ENCODE results near the gene FAM120AOS.
"Not testable (repeated sequence)": the region's sequence is repeated elsewhere in the genome, so short reads cannot be mapped to it uniquely, and the experiment has no call there.

The FAM120AOS gene

DNA sequence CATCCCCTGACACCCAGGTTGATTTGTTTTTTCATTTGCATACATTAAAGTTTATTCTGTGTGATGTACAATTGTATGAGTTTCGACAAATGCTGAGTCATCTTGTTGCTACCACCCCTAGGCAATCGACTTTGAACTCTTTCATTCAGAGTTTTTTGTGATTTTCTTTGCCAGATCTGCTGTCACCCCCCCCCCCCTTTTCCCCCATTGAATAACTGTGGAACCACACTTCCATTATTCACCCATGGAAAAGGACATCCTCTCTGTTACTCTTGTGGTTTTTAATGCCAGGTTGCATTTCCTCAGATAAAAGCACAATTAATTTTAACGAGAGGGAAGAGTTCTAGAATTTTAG is 13.7 kb upstream of the FAM120AOS start:
- DNase-seq (ENCODE audit: low spot score) = peak; percentile 52

GRCh38 chr9:93466416-93467061 is 13.2 kb upstream of the FAM120AOS start:
- DNase-seq (ENCODE audit: low spot score) = peak; percentile 22

- no peak for DNase-seq (ENCODE audit: low spot score)
Observed at GRCh38 chr9:93465855-93466254, 12.5 kb upstream of the FAM120AOS start.

DNA sequence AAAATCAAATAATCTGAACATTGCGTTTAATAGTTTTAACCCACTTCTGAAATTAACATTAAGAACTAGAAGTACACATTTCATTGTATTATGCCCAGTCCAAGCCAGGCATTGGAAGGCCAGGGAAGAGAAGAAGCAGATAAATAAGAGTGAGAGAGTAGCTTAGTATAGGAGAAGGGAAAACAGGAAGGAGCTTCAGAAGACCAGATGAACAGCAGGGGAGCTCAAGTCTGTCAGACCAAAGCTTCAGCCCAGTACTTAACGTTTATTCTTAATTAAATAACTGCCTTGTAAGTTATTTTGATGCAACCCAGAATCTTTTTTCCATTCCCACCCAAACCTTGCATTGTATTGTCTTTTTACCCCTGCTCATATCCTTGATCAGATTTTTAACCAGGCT is 11.5 kb upstream of the FAM120AOS start:
- no peak for DNase-seq (ENCODE audit: low spot score)

- DNase-seq (ENCODE audit: low spot score) = no peak
Observed at GRCh38 chr9:93464395-93464794, 11.0 kb upstream of the FAM120AOS start.

DNA sequence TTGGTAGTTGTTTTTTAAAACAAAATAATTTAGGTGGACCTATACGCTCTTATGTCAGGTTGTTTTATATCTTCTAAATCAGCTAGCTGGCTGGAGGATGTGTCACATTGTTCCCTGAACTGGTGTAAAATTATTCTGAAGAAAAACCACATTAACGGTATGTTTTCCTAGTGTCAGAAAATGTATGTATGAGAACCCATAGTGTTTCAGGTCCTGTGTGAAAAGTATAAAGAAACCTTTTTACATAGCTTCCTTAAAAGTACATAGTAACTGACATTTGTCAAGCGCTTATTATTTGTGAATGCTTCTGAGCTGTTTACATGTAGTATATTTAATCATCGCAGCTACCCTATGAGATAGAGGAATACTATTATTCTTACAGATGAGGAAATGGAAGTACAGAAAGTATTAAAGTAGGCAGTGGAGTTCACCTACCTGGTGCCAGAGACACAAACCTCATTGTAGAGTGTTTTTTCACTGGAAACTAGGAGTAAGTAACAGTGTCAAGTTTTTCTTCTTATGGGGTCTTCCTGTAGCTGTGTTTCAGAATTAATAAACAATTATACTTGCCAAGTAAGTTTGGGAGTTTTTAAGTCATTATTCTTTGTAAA is 10.4 kb upstream of the FAM120AOS start:
- DNase-seq (ENCODE audit: low spot score) = no peak

DNA sequence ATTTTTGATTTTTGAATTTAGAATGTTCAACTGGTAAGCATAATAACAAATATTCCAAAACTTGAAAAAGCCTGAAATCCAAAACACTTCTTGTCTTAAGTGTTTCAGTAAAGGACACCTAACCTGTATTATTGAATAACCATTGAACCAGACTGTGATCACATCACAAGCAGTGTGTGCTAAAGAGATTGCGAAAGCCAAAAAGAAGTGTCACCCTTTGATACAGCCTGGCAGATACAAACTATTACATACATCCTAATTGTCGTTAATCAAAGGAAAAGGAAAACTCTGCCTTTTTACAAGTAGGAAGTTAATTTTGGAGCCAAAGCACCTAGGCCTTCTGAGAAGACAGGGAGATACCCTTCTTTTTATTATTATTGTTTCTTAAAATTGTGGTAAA is 8.4 kb upstream of the FAM120AOS start:
- no peak for DNase-seq (ENCODE audit: low spot score)

DNA sequence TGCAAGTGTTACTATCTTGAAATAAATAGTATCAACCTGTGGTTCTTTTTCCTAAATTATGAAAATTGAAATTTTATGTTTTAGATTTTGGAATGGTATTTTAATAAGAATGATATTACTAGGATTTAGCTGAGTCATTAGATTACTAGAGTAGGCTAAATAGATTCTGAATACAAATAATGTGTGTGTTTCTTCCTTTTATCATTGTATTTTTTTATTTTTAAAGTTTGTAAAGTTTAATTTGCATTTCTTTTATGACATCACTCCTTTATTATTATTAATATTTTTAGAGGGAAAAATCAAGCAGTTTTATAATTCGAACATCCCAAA is 8.0 kb upstream of the FAM120AOS start:
- no peak for DNase-seq (ENCODE audit: low spot score)

DNA sequence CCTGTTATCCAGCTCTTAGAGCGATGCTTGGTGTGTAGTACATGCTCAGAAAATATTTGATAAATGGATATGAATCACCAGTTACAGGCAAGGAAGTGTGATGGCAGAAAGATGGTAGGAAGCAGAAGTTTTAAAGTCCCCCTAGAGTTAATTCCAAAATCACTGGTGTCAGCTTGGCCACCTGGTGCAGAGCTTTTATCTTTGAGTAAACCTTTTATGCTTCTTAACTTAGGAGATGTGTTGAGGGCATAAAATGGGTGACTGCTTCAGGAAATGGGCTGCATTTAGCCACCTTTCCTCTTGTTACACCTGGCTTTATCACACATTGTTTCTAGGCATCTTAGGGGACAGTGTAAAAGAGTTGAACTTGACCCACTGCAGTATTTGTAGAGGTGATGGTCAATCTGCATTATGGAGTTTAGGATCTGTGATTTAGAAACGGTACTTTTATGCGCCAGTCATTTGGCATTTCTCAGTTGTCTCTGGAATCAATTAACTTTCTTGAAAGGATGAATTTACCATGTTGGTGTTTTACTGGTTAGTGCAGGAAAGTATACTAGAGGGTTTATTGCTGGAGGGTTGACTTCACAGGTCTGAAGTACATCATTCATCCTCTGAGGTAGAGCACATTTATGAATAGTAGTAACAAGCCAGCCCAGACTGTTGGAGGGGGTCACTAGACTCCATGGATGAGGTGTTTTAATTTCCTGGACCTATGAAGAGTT is 7.5 kb upstream of the FAM120AOS start:
- DNase-seq (ENCODE audit: low spot score) = no peak

DNA sequence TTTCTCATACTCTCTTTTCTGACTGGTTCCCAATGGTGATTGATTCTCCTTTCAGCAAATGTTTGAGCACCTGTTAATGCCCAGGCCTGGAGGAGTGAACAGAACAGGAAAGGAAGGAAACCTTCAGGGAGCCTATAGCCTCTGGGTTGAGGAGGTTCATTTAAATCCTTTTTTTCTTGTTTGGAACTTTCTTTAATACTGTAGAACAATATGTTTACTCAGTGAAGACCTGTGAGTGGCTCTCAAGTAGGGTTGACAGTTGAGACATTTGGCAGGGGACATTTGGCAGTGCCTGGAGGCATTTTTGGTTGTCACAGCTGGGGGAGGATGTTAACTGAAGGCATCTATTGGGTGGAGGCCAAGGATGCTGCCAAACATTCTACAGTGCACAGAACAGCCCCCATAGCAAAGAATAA is 6.1 kb upstream of the FAM120AOS start:
- DNase-seq (ENCODE audit: low spot score) = no peak

DNA sequence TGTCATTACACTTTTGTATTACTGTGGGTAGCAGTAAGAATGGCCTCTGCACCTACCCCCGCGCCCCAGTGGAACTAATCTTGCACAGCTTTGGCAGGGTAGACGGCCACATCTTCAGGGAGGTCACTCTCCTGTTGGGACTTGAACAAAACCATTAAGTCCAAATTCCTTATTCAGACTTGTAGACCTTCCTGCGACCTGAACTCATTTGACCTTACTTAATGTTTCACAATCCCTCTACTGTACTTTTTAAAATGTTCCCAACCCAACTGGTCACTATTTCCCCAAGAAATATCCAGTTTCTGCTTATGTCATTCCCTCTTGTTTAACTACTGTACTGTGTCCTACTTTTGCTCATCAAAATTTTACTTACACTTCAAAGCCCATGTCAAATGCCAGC is 5.3 kb upstream of the FAM120AOS start:
- DNase-seq (ENCODE audit: low spot score) = no peak

GRCh38 chr9:93457006-93457405 is 3.6 kb upstream of the FAM120AOS start:
- no peak for DNase-seq (ENCODE audit: low spot score)

- DNase-seq (ENCODE audit: low spot score) = no peak
Observed at GRCh38 chr9:93456504-93456903, 3.1 kb upstream of the FAM120AOS start.

- no peak for DNase-seq (ENCODE audit: low spot score)
Observed at GRCh38 chr9:93456022-93456421, 2.6 kb upstream of the FAM120AOS start.

- no peak for DNase-seq (ENCODE audit: low spot score)
Observed at GRCh38 chr9:93452710-93453046, 703 bp downstream of the FAM120AOS start.

DNA sequence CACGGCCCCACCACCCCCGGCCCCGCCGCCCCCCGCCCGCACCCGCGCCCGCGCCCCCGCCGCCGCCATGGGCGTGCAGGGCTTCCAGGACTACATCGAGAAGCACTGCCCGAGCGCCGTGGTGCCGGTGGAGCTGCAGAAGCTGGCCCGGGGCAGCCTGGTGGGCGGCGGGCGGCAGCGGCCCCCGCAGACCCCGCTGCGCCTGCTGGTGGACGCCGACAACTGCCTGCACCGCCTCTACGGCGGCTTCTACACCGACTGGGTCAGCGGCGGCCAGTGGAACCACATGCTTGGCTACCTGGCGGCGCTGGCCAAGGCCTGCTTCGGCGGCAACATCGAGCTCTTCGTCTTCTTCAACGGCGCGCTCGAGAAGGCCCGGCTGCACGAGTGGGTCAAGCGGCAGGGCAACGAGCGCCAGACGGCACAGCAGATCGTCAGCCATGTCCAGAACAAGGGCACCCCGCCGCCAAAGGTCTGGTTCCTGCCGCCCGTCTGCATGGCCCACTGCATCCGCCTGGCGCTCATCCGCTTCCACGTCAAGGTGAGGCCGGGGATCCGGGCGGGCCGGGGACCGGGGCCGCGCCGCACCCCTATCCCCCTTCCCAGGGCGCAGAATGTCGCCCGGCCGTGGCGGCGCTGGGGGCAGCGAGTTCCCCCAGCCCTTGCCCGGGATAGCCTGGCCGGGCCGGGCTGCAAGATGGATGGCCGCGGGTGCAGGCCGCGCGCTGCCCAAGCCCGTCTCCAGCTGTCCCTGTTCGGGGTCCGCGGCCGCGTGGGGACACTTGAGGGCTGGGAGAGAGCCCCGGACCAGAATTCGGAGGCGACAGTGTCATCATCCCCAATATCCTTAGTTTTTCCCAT is 1.3 kb downstream of the FAM120AOS start:
- peak; percentile 55 for DNase-seq (ENCODE audit: low spot score)

DNA sequence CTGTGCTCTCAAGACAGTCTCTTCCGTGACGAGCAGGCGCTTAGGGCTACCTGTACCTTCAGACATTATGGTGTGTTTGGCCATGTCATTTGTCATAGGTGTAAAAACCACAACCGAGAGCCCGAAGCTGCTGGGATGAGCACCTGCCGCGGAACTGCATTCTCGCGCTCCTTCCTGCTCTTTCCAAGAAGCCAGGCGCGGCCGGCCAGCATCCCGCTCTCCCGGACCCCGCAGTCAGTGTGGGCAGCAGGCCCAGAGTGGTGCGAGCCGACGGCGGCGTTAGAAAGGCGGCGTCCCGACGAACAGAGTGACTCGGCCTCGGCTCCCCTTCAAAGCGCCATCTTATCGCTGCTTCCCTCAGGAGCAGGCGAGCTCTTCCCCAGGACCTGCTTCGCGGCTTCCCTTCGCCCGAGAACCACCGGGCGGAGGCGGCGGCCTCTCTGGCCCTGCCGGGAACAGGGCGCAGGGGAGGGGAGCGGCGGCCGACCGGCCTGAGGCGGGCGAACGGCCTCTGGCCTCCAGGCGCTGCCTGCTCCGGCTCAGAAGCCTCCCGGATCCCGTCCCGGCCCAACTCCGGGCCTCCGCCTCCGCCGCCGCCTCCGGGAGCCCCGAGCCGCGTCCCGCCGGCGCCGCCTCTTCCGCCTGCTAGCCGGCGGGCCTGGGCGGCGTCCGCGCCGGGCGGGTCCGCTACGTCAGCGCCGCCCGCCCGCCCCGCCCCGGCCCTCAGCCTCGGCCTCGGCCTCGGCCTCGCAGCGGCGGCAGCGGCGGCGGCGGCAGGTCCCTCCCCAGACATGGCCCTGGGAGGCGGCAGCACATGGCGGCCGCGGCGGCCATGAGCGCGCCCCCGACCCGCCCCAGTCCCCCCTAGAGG is 2.2 kb downstream of the FAM120AOS start, which contains the start of gene FAM120A:
FAM120A (plus strand) TSS at position 741 of the 871 bp plus-strand sequence. CDS start 231 bp downstream, outside the sequence.
- peak; percentile 75 for DNase-seq (ENCODE audit: low spot score)

- DNase-seq (ENCODE audit: low spot score) = no peak
Observed at GRCh38 chr9:93447655-93448054, 5.7 kb downstream of the FAM120AOS start.

- no peak for DNase-seq (ENCODE audit: low spot score)
Observed at GRCh38 chr9:93446073-93446472, 7.3 kb downstream of the FAM120AOS start.

- no peak for DNase-seq (ENCODE audit: low spot score)
Observed at GRCh38 chr9:93440896-93441580, 12.3 kb downstream of the FAM120AOS start.

DNA sequence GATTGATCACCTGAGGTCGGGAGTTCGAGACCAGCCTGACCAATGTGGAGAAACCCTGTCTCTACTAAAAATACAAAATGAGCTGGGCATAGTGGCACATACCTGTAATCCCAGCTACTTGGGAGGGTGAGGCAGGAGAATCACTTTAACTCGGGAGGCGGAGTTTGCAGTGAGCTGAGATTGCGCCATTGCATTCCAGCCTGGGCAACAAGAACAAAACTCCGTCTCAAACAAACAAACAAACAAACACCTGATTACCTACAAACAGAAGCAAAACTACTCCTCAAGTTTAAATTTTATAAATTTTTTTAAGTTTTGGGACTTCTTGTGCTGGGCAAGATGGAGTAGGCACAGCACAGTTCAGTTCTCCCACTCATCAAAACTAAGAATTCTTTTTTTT is 14.1 kb downstream of the FAM120AOS start:
- DNase-seq (ENCODE audit: low spot score) = not testable (repeated sequence)
